Calu3 (cell line): ENCODE measurements around the gene CFAP57. TPM values are rescaled to one million over a fixed set of nuclear protein-coding genes. Genes with fewer than 3 reads are reported as not detected.

Experiments used
- BruUV-seq: library from RNA; stranded (reverse); fragments of 400-500 nt; replicated peaks from 2 replicates; lab custom pipeline; 2021; lab: Mats Ljungman, UMichigan
- CTCF ChIA-PET: fragments of 300-600 bp; sonication (Branson Sonifier 250); formaldehyde crosslinking; loops from one replicate; lab custom pipeline; 2022; ENCODE audit warnings: antibody characterized with exemption; lab: Charles Lee
- DNase-seq: peaks from one replicate; pipeline ENCODE4 v3.0.0; 2022
- H3K27ac Mint-ChIP-seq: one replicate; pipeline ENCODE4 v1.8.0; 2022; ENCODE audit warnings: mixed read lengths; ENCODE audit not compliant: unreplicated experiment
- H3K27me3 Mint-ChIP-seq: one replicate; pipeline ENCODE4 v1.8.0; 2022; ENCODE audit warnings: mixed read lengths; ENCODE audit not compliant: unreplicated experiment
- H3K36me3 Mint-ChIP-seq: one replicate; pipeline ENCODE4 v1.8.0; 2022; ENCODE audit warnings: mild to moderate bottlenecking, moderate library complexity, mixed read lengths; ENCODE audit not compliant: insufficient read depth, unreplicated experiment
- H3K4me1 Mint-ChIP-seq: one replicate; pipeline ENCODE4 v1.8.0; 2022; ENCODE audit warnings: mild to moderate bottlenecking, low read depth, mixed read lengths; ENCODE audit not compliant: unreplicated experiment
- H3K4me3 Mint-ChIP-seq: one replicate; pipeline ENCODE4 v1.8.0; 2022; ENCODE audit warnings: mild to moderate bottlenecking, low read depth, moderate library complexity, mixed read lengths; ENCODE audit not compliant: unreplicated experiment
- H3K9me3 Mint-ChIP-seq: one replicate; pipeline ENCODE4 v1.8.0; 2022; ENCODE audit warnings: low read depth, mixed read lengths; ENCODE audit not compliant: unreplicated experiment
- CTCF ChIP-seq: fragments of 200-600 bp; IDR thresholded peaks from one replicate; pipeline ENCODE4 v1.8.0; 2022; ENCODE audit warnings: antibody characterized with exemption; ENCODE audit not compliant: unreplicated experiment
- intact Hi-C: fragments of 100-400 bp; cut with micrococcal nuclease; formaldehyde crosslinking; loops from one replicate; pipeline ENCODE4 v1.10.0; 2022; ENCODE audit not compliant: unreplicated experiment
- total RNA-seq: library from RNA; stranded (reverse); gene quantifications from 2 replicates; pipeline ENCODE4 v1.2.3, GENCODE V29; 2022

CFAP57 gene
- total RNA-seq, 1 experiment from 2014 or later = 0.26 TPM

- peaks cover 32% of the 10 kb centered on the region for H3K27me3 Mint-ChIP-seq
- no peaks in the 10 kb centered on the region for H3K9me3 Mint-ChIP-seq
- H3K4me1 Mint-ChIP-seq = no peaks in the 10 kb centered on the region
- H3K36me3 Mint-ChIP-seq = no peaks in the 10 kb centered on the region
- no peak within 1 kb of the TSS for H3K27ac Mint-ChIP-seq
- no peak for DNase-seq
- CTCF ChIA-PET = no interaction called here
- intact Hi-C loops = no loop called here
- no peak for TF ChIP-seq CTCF
- H3K4me3 Mint-ChIP-seq = no peak within 1 kb of the TSS
- no TSS peak for BruUV-seq
Measured at GRCh38 chr1:43300378-43301094, 128.4 kb downstream of the CFAP57 start, which contains the start of gene TIE1. TIE1 (plus strand) TSS chr1:43300982; CDS start chr1:43301072, 90 bp downstream.

DNA sequence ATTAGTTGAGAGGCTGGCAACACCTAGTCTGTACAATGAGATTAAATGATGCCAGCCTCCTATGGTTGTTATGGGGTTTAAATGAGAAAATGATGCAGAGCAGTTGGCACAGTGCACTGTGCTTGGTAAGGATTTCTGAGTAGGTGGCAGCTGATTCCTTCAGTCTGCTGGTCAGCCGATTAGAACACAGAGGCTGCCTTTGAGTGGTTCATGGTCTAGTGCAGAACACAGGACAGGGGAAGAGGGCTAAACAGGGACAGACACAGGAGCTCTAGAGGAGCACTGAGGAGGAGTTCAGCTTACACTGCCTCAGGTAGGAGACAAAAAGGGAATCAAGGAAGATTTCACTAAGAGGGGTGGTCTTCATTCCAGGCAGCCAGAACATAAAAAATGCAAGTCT, 130.1 kb downstream of the CFAP57 start:
- no peaks in the 10 kb centered on the region for H3K36me3 Mint-ChIP-seq
- no peaks in the 10 kb centered on the region for H3K4me1 Mint-ChIP-seq
- H3K27me3 Mint-ChIP-seq = peaks cover 45% of the 10 kb centered on the region
- no peak overlapping the region for H3K27ac Mint-ChIP-seq
- H3K4me3 Mint-ChIP-seq = no peak overlapping the region
- no peaks in the 10 kb centered on the region for H3K9me3 Mint-ChIP-seq
- BruUV-seq = no TSS peak
- DNase-seq = no peak
- intact Hi-C loops = no loop called here
- TF ChIP-seq CTCF = no peak
- CTCF ChIA-PET = no interaction called here

GRCh38 chr1:43302721-43303470, 130.8 kb downstream of the CFAP57 start:
- Mint-ChIP-seq H3K27ac (no peak overlapping the region), H3K9me3 (no peaks in the 10 kb centered on the region), H3K36me3 (no peaks in the 10 kb centered on the region), H3K4me1 (no peaks in the 10 kb centered on the region), H3K4me3 (no peak overlapping the region), H3K27me3 (peaks cover 50% of the 10 kb centered on the region)
- intact Hi-C loops = no loop called here
- TF ChIP-seq CTCF = no peak
- CTCF ChIA-PET = no interaction called here
- DNase-seq = no peak
- BruUV-seq = no TSS peak

- Mint-ChIP-seq H3K36me3 (no peaks in the 10 kb centered on the region), H3K9me3 (no peaks in the 10 kb centered on the region), H3K27ac (no peak overlapping the region), H3K4me1 (no peaks in the 10 kb centered on the region), H3K4me3 (no peak overlapping the region), H3K27me3 (peaks cover 58% of the 10 kb centered on the region)
- no peak for DNase-seq
- CTCF ChIA-PET = no interaction called here
- BruUV-seq = no TSS peak
- no peak for TF ChIP-seq CTCF
- intact Hi-C loops = no loop called here
Measured at GRCh38 chr1:43303471-43304313, 131.6 kb downstream of the CFAP57 start.
